K562 (cell line): ENCODE measurements around the gene SYTL2. TPM values are rescaled to one million over a fixed set of nuclear protein-coding genes. Genes with fewer than 3 reads are reported as not detected.

Source experiments
- ARHGAP35 ChIP-seq: fragments of 450-650 bp; IDR thresholded peaks from 2 replicates; pipeline ENCODE4 v1.6.1; 2018; ENCODE audit not compliant: partially characterized antibody
- ARNT ChIP-seq, 2 experiments: fragments of 450-650 bp; IDR thresholded peaks; 2 replicates each; pipeline ENCODE4 v1.6.1; 2016; ENCODE audit warnings: mild to moderate bottlenecking in 1 of 2
- CBFB ChIP-seq: sonication (generic); formaldehyde crosslinking; IDR thresholded peaks from 2 replicates; pipeline ENCODE4 v1.4.0; 2020; ENCODE audit warnings: mild to moderate bottlenecking, missing genetic modification reagents
- CLOCK ChIP-seq: fragments of 250-450 bp; sonication (Bioruptor Pico); IDR thresholded peaks from 2 replicates; pipeline ENCODE4 v1.4.0; 2020; ENCODE audit warnings: mild to moderate bottlenecking, moderate library complexity, borderline replicate concordance
- ELF4 ChIP-seq: fragments of 450-650 bp; formaldehyde crosslinking; IDR thresholded peaks from 2 replicates; pipeline ENCODE4 v1.4.0; 2022; ENCODE audit warnings: missing genetic modification characterization
- FOXM1 ChIP-seq, 2 experiments: fragments of 450-650 bp in 1 of 2; sonication (generic) in 1 of 2; formaldehyde crosslinking in 1 of 2; IDR thresholded peaks; 2 replicates each; pipeline versions ENCODE4 v1.6.1 to v1.9.0; 2017 to 2022; ENCODE audit warnings: low read depth in 2 of 2, mild to moderate bottlenecking in 2 of 2, missing genetic modification reagents in 1 of 2, moderate library complexity in 1 of 2
- HDAC6 ChIP-seq: IDR thresholded peaks from 2 replicates; pipeline ENCODE4 v1.6.1; 2012; ENCODE audit warnings: low read depth, mild to moderate bottlenecking, control low read depth, inconsistent platforms, low read length, moderate library complexity
- LEF1 ChIP-seq: fragments of 450-650 bp; IDR thresholded peaks from 2 replicates; pipeline ENCODE4 v1.6.1; 2016; ENCODE audit warnings: mild to moderate bottlenecking
- NR2C1 ChIP-seq, 2 experiments: fragments of 450-650 bp; IDR thresholded peaks; 2 replicates each; pipeline ENCODE4 v1.6.1; 2017; ENCODE audit warnings: mild to moderate bottlenecking in 2 of 2, antibody characterized with exemption in 1 of 2, inconsistent platforms in 1 of 2, missing compliant biosample characterization in 1 of 2, missing genetic modification characterization in 1 of 2
- NR2C2 ChIP-seq, 2 experiments: fragments of 200-800 bp in 1 of 2; sonication (Bioruptor generic) in 1 of 2; sonication (generic) in 1 of 2; formaldehyde crosslinking in 1 of 2; IDR thresholded peaks; 2 replicates each; pipeline versions ENCODE4 v1.6.1 to v1.8.0; 2016 to 2022; ENCODE audit warnings: mild to moderate bottlenecking in 1 of 2, missing compliant biosample characterization in 1 of 2, missing genetic modification characterization in 1 of 2, missing genetic modification reagents in 1 of 2
- PTTG1 ChIP-seq: fragments of 450-650 bp; IDR thresholded peaks from 2 replicates; pipeline ENCODE4 v1.6.1; 2016; ENCODE audit warnings: low read depth, mild to moderate bottlenecking, missing genetic modification characterization, missing compliant biosample characterization
- TCF3 ChIP-seq: sonication (generic); formaldehyde crosslinking; IDR thresholded peaks from 2 replicates; pipeline ENCODE4 v1.4.0; 2020; ENCODE audit warnings: mild to moderate bottlenecking, missing genetic modification reagents
- ZC3H4 ChIP-seq: sonication (generic); formaldehyde crosslinking; IDR thresholded peaks from 2 replicates; pipeline ENCODE4 v1.9.0; 2021; ENCODE audit warnings: missing genetic modification reagents, borderline replicate concordance
- ZKSCAN1 ChIP-seq: fragments of 150-350 bp; IDR thresholded peaks from 2 replicates; pipeline ENCODE4 v1.6.1; 2016; ENCODE audit warnings: low read depth, low read length
- polyA plus RNA-seq, 8 experiments: library from polyadenylated mRNA; depleted of rRNA in 4 of 8; stranded (reverse) in 5 of 8; unstranded in 3 of 8; fragments of >200 nt; fragmentation: Nextera tagmentation in 2 of 8; fragmentation: Illumina TruSeq in 1 of 8; extraction: Ambion mirVana in 2 of 8; extraction: Trizol in 1 of 8; gene quantifications; 2 replicates each; pipeline versions ENCODE4 v1.2.1 to v1.2.3, GENCODE V29; 2011 to 2014; ENCODE audit warnings: inconsistent platforms in 1 of 8, missing spikeins in 1 of 8
- total RNA-seq, 7 experiments: library from RNA; depleted of rRNA in 6 of 7; stranded (reverse); fragments of >200 nt in 6 of 7; fragmentation: Illumina TruSeq in 2 of 7; extraction: Trizol in 2 of 7; gene quantifications; 2 replicates each; pipeline versions ENCODE4 v1.2.1 to v1.2.3, GENCODE V29; 2011 to 2021; ENCODE audit warnings: low replicate concordance in 1 of 7

Gene SYTL2
- total and polyA plus RNA-seq, 9 of the 15 experiments (the other 6 are each of a cell fraction or from before 2014, with no cell fraction given), result 0.05 to 0.57 (median 0.35) TPM

GRCh38 chr11:85663753-85664614, 147.0 kb downstream of the SYTL2 start (continued):
- TF ChIP-seq ELF4 (CRISPR knock-in tag) (no peak), CBFB (no peak), NR2C1 (IDR thresholded peaks at IDR 0.05) (no peak), NR2C1 (tag; IDR thresholded peaks at IDR 0.05) (no peak), TCF3 (peak; percentile 6; the same call in 1 of the 2 replicates), ARHGAP35 (no peak), CLOCK (no peak), ARNT (IDR thresholded peaks at IDR 0.05) (no peak), FOXM1 (IDR thresholded peaks at IDR 0.05; ENCODE audit: low read depth) (no peak), FOXM1 (CRISPR knock-in tag; IDR thresholded peaks at IDR 0.05; ENCODE audit: low read depth) (no peak), LEF1 (no peak), NR2C2 (CRISPR knock-in tag; IDR thresholded peaks at IDR 0.05) (peak; percentile 22; the same call in 1 of the 2 replicates), NR2C2 (tag; IDR thresholded peaks at IDR 0.05) (no peak), ZC3H4 (CRISPR knock-in tag) (no peak), PTTG1 (tag) (no peak), HDAC6 (no peak), ZKSCAN1 (0 out of 2 replicates have a peak, but pooled peaks have one; percentile 43)
- TF ChIP-seq, all 486 proteins: peak for 41
